GM18909 (cell line): ENCODE data around the gene EXOG.

Source experiments
- ATAC-seq: cut with Tn5 transposase; IDR thresholded peaks from one replicate; pipeline ENCODE4 v1.9.1; 2021; ENCODE audit warnings: mild to moderate bottlenecking; ENCODE audit not compliant: unreplicated experiment, poor library complexity

The EXOG gene

GRCh38 chr3:38472342-38472741 is 23.8 kb upstream of the EXOG start:
- ATAC-seq, result no peak

- no peak for ATAC-seq
These were observed 22.9 kb upstream of the EXOG start for GRCh38 chr3:38473229-38473628.

- no peak for ATAC-seq
These were observed 21.1 kb upstream of the EXOG start for GRCh38 chr3:38474928-38475605.

GRCh38 chr3:38475716-38476115 is 20.4 kb upstream of the EXOG start:
- ATAC-seq, result no peak

GRCh38 chr3:38476157-38476756 is 19.9 kb upstream of the EXOG start:
- no peak for ATAC-seq

- ATAC-seq, result no peak
These were observed 18.9 kb upstream of the EXOG start for GRCh38 chr3:38477057-38477820.

- no peak for ATAC-seq
These were observed 18.2 kb upstream of the EXOG start for GRCh38 chr3:38477839-38478450.

GRCh38 chr3:38478901-38479300 is 17.2 kb upstream of the EXOG start:
- no peak for ATAC-seq

GRCh38 chr3:38479431-38480092 is 16.6 kb upstream of the EXOG start:
- peak; percentile 69 for ATAC-seq

GRCh38 chr3:38480093-38480445 is 16.1 kb upstream of the EXOG start:
- no peak for ATAC-seq

GRCh38 chr3:38480930-38481329 is 15.2 kb upstream of the EXOG start:
- ATAC-seq, result no peak

- ATAC-seq, result no peak
These were observed 13.2 kb upstream of the EXOG start for GRCh38 chr3:38482951-38483350.

GRCh38 chr3:38487323-38487722 is 8.8 kb upstream of the EXOG start:
- peak; percentile 92 for ATAC-seq

- no peak for ATAC-seq
These were observed 7.2 kb upstream of the EXOG start for GRCh38 chr3:38488949-38489348.

- no peak for ATAC-seq
These were observed 6.4 kb upstream of the EXOG start for GRCh38 chr3:38489766-38490165.

- no peak for ATAC-seq
These were observed 5.7 kb upstream of the EXOG start for GRCh38 chr3:38490281-38491030.

- no peak for ATAC-seq
These were observed 4.9 kb upstream of the EXOG start for GRCh38 chr3:38491215-38491614.

- no peak for ATAC-seq
These were observed 3.1 kb upstream of the EXOG start for GRCh38 chr3:38493031-38493430.

- no peak for ATAC-seq
These were observed 891 bp downstream of the EXOG start for GRCh38 chr3:38497031-38497430.
